Stimulated activated CD8-positive, alpha-beta memory T cell treated with anti-CD3 and anti-CD28 coated beads, Interleukin-7, amount 100 ng/mL, for 48 hours (primary cell): ENCODE data around the gene CUL9.
"Not testable (repeated sequence)": the region's sequence is repeated elsewhere in the genome, so short reads cannot be mapped to it uniquely, and the experiment has no call there.

ENCODE experiments used
- DNase-seq, 2 donors: peaks; one replicate each; pipeline ENCODE4 v3.0.0-alpha.2; 2020; ENCODE audit warnings: low read depth in 1 of 2; ENCODE audit errors: extremely low read depth in 1 of 2

Gene CUL9

GRCh38 chr6:43181942-43182860 is at the start of gene CUL9:
TSS of gene CUL9 (plus strand) at chr6:43182196. CDS start at chr6:43184311, 2,115 bp downstream.
- DNase-seq: peak; percentile 72 to 73

GRCh38 chr6:43138267-43138666 is 43.7 kb upstream of the CUL9 start:
- DNase-seq: no peak

DNA sequence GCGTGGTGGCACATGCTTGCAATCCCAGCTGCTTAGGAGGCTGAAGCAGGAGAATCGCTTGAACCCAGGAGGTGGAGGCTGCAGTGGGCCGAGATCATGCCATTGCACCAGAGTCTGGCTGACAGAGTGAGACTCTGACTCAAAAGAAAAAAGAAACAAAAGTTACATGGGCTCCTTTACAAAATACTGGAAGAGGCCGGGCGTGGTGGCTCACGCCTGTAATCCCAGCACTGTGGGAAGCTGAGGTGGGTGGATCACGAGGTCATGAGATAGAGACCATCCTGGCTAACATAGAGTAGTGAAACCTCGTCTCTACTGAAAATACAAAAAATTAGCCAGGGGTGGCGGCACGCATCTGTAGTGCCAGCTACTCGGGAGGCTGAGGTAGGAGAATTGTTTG is 42.0 kb upstream of the CUL9 start:
- not testable (repeated sequence) for DNase-seq

GRCh38 chr6:43141644-43142043 is 40.4 kb upstream of the CUL9 start:
- DNase-seq: no peak

DNA sequence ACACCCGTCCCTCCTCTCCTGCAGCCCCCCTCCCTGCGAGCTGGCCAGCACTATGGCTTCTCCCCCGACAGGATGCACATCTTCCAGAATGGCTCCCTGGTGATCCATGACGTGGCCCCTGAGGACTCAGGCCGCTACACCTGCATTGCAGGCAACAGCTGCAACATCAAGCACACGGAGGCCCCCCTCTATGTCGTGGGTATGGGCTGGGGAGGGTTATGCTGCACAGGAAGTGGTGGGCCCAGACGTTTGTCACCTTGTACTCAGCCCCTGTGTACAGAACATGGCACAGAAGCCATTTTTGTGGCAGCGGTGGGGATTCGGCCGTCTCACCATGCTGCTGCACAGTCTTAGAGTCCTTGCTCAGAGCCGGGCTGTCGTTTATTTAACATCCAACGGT is 39.9 kb upstream of the CUL9 start:
- DNase-seq: peak in 1 of 2 donors; percentile 7

- DNase-seq: peak; percentile 49 to 57
Measured at GRCh38 chr6:43143235-43144128, 38.5 kb upstream of the CUL9 start.

DNA sequence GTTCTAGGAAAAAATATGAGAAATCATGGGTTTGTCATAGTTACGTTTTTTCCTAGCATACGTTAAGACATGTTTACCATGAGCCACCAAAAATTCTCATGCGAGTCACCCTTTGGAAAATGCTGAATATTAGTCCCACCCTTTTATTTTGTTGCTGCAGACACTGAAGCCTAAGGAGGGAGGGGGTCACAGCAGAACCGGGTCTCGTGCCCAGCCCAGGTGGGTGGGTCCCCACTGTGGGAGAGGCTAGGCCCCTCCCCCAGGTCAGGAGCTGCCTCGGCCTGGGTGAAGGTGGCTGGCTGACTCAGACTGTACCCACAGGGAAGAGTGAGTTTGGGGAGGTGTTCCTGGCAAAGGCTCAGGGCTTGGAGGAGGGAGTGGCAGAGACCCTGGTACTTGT is 37.1 kb upstream of the CUL9 start:
- DNase-seq: no peak

DNA sequence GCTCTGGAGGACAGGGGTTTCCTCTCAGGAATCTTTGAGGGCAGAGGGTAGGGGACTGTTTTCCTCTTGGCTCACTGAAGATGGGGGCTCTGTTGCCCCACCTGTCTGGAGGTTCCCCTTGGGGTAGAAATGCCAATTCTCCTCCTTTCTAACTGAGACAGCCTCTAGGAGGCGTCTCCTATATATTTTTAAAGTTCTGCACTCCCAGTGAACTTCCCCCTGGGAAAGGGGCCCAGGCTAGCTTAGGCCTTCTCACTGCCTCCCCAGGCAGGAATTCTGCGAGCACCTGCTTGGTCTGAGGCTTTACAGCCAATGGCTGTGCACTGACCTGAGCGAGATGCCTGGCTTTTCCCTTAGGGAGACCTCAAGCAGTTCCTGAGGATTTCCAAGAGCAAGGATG is 35.7 kb upstream of the CUL9 start:
- no peak for DNase-seq

DNA sequence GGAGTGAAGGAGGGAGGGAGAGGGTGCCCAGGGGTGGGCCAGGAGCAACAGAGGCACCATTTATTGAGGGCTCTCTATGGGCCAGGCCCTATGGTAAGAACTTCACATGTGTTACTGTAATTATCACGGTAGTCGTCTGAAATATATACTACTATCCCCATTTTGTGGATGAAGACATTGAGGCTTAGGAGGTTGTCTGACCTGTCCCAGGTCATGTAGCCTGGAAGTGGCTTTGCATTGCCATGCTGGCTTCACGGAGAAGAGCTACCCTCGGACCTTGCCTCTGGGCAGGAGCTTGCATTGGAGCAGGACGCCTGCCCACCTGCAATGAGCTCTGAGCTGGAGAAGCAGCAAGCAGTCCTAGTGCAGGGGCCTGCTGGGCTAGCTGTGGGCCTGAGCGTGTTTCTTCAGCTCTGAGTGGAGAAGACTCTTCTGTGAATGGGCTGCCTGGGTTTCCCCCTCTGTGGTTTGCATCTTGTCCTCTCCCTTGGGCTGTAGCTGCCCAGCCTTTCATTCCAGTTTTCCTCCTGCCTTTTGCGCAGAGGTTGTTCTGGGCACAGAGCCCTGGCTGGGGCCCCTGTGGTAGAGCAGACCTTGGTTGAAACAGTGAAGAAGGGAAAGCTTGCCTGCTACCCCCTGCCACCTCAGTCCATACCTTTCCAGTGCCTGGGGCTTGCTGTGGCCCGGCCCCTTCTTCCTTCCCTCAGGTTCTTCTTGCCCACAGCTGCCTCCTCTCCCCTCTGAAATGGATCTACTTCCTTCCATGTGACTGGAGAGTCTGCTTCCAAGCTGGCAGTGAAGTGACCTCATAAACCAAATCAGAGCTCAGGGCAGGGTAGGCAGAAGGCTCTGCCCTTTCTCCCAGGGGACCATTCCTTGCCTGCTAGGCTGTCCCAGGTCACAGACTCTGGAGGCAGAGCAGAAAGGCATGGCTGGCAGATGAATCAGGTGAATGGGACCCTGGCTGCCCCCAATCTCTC is 35.0 kb upstream of the CUL9 start:
- no peak for DNase-seq

DNA sequence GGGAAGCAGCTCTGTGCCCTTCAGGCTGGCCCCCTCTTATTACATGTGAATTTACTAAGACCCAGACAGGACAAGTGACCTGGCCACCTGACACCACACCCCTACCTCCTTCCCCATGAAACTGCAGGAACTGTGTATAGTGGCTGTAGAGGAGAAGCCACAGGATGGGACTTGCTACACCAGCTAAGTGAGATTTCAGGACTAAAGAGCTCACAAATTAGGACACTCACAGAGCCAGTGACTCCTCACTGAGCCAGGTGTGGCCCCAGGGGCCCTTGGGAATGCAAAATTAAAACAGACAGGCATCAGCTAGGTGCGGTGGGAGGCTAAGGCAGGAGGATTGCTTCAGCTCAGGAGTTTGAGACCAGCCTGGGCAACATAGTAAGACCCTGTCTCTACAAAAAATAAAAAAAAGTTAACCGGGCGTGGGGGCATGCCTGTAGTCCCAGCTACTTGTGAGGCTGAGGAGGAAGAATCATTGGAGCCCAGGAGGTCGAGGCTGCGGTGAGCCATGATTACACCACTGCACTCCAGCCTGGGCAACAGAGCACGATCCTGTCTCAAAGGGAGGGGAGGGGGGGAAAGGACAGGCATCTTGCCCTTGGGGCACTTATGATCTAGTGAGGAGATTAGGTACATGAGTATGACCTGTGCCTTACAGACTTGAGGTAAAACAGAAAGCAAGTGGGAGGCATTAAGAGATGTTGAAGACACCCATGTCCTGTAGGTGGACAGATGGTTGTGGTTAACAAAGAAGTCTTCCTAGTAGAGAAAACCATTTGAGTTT is 34.1 kb upstream of the CUL9 start:
- DNase-seq: no peak

GRCh38 chr6:43149265-43149664 is 32.7 kb upstream of the CUL9 start:
- no peak for DNase-seq

GRCh38 chr6:43150051-43150751 is 31.8 kb upstream of the CUL9 start:
- DNase-seq: no peak

DNA sequence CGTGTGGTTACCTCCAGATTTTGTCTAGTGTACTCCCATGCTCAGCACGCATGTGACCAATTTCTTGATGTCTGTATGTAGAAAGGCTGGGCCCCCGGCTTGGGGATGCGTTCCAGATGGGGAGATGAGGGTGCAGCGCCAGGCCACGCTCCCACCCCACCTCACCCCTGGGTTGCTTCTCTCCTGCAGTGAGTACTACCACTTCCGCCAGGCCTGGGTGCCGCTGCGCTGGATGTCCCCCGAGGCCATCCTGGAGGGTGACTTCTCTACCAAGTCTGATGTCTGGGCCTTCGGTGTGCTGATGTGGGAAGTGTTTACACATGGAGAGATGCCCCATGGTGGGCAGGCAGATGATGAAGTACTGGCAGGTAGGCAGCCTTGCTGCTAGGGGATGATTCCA is 22.4 kb upstream of the CUL9 start:
- DNase-seq: no peak

DNA sequence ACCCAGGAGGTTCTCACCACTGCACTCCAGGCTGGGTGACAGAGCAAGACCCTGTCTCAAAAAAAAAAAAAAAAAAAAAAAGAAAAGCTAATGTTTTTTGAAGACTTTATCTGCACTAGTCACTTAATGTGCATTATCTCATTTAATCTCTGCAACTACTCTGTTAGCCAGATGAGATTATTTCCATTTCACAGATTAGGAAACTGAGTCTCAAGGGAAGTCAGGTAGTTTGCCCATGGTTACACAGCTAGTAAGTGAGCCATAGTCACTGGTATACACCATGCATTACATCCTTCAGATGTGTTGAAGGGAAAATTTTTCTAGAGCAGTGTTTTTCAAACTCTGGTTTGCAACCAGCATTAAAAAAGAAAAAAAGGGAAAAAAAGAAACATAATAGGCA is 18.1 kb upstream of the CUL9 start:
- DNase-seq: no peak

DNA sequence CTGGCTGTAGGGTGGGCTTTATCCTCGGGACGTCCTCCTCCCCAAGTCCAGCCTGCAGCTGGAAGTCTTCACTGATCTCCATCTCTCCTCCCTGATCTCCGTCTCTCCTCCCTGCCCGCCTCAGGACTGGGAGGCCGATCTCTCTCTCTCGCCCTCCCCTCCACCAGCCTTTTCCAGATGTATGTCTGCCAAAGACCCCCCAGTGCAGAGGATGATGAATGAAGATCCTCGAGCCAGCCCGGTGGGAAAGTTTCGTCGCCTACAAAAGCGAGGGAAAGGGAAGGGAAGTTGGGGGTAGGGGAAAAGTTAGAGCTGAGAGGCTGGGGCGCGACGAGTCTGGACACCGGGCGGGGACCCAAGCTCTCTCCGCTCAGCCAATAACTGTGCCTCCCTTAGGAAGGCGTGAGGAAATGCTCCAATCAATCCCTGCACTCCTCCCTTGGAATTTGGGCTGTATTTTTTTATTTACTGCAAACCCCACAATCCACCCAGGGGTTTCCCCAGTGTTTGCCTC is 11.5 kb upstream of the CUL9 start:
- DNase-seq: no peak

DNA sequence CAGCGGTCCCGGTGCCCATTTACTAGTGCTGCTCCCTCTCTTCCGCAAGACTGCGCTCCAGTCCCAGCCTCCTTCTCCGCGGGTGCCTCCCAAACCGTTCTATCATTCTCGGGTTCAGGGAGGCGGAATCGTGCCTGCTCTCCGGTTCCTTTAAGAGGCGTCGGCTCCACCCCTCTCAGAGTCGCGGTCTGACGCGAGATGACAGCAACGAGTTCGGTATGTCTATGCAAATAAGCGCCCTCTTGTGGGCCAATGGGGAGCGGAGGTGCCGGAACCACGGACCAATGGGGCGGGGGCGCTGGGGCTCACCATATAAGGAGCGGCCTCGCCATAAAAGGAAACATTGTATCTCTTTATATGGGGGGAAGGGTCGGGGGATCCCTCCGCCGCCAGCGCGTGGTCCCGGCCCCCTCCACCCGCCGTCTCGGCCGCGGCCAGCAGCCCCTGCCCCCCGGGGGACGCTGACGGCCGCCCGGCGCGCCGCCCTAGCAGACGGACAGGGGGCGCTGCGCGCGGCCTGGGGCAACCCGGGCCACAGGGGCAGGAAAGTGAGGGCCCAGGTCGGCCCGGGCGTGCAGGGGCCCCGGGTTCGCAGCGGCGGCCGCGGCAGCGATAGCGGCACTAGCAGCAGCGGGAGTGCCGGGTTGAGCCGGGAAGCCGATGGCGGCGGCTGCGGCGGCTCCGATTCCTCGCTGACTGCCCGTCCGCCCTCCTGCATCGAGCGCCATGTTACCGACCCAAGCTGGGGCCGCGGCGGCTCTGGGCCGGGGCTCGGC is 10.9 kb upstream of the CUL9 start, which contains the start of gene SRF:
SRF (plus strand) TSS at position 339 of the 776 bp plus-strand sequence; CDS start at position 727, 388 bp downstream.
- DNase-seq: peak; percentile 95 to 99

- DNase-seq: no peak
Measured at GRCh38 chr6:43171707-43172103, 10.3 kb upstream of the CUL9 start.
